GM12891 (cell line): ENCODE measurements around the gene FNDC5.

Experiments used
- POLR2A ChIP-seq: IDR thresholded peaks from 2 replicates; pipeline ENCODE4 v1.6.1; 2011; ENCODE audit warnings: low read depth, low read length, control low read depth
- POLR2AphosphoS5 ChIP-seq: IDR thresholded peaks from 2 replicates; pipeline ENCODE4 v1.6.1; 2011; ENCODE audit warnings: low read depth, low read length, control low read depth
- TAF1 ChIP-seq: IDR thresholded peaks from 2 replicates; pipeline ENCODE4 v1.6.1; 2011; ENCODE audit warnings: low read depth, low read length, control low read depth

- TF ChIP-seq POLR2AphosphoS5, result no peak
- no peak for TF ChIP-seq POLR2A
- TF ChIP-seq TAF1, result no peak
Observed at GRCh38 chr1:32900956-32901822, 30.5 kb upstream of the FNDC5 start, which contains the start of gene TMEM54.
